Activated T-cell treated with anti-CD3 and anti-CD28 coated beads, Interleukin-2, amount 50 U/mL, for 24 hours (primary cell): ENCODE data around the gene BLCAP.
A peak's percentile ranks its signal among the peaks of the same experiment; 100 is the strongest.

Experiments
- DNase-seq: peaks from one replicate; pipeline ENCODE4 v3.0.0-alpha.2; 2020
- H3K27ac Mint-ChIP-seq: 2 replicates; pipeline ENCODE4 v1.8.0; 2020; ENCODE audit warnings: mild to moderate bottlenecking, mixed read lengths
- H3K27me3 Mint-ChIP-seq: 2 replicates; pipeline ENCODE4 v1.8.0; 2020; ENCODE audit warnings: mixed read lengths
- H3K36me3 Mint-ChIP-seq: 2 replicates; pipeline ENCODE4 v1.8.0; 2020; ENCODE audit warnings: low read depth, mixed read lengths
- H3K4me1 Mint-ChIP-seq: 2 replicates; pipeline ENCODE4 v1.8.0; 2020; ENCODE audit warnings: low read depth, mixed read lengths
- H3K4me3 Mint-ChIP-seq: 2 replicates; pipeline ENCODE4 v1.8.0; 2020; ENCODE audit warnings: mild to moderate bottlenecking, moderate library complexity, mixed read lengths
- H3K9me3 Mint-ChIP-seq: 2 replicates; pipeline ENCODE4 v1.8.0; 2020; ENCODE audit warnings: mixed read lengths

Gene BLCAP

DNA sequence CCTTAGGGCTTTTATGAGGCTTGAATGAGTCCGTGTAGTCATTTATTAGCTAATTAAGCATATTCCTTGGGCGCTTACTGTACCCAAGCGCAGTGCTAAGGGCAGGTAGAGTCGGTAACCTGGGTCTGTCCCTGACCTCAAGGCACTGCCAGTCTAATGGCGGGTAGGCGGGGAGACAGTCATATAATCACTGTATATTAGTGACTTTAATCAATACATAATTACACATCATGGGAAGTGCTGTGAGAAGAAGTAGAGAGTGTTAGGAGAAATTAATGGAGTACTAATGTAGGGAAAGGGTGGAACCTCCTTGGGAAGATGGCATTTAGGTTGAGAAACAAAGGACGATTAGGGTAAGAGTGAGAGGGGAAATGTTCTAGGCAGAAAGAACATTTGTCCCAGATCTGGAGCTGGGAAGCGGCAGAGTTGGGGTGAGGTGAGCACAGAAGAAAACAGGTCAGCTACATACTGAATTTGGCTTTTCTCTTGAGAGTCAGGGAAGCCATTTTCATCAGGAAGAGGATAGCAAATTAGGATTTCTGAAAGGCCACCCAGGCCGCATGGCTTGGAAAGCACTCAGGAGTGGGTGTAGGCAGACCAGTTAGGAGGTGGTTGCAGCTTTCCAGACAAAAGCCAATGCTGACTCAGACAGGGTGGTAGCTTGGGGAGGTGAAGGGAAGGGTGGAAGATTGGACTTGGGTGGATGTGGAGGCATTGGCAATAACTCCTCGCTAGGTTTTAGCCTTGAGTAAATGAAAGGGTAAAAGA is 954 bp upstream of the BLCAP start:
- H3K4me1 Mint-ChIP-seq = peaks cover 40% of the 10 kb centered on the region
- no peaks in the 10 kb centered on the region for H3K27me3 Mint-ChIP-seq
- peaks cover 15% of the 10 kb centered on the region for H3K36me3 Mint-ChIP-seq
- H3K9me3 Mint-ChIP-seq = no peaks in the 10 kb centered on the region
- DNase-seq = no peak
- H3K27ac Mint-ChIP-seq = peak overlapping the region; percentile 99
- peak overlapping the region; percentile 89 for H3K4me3 Mint-ChIP-seq

DNA sequence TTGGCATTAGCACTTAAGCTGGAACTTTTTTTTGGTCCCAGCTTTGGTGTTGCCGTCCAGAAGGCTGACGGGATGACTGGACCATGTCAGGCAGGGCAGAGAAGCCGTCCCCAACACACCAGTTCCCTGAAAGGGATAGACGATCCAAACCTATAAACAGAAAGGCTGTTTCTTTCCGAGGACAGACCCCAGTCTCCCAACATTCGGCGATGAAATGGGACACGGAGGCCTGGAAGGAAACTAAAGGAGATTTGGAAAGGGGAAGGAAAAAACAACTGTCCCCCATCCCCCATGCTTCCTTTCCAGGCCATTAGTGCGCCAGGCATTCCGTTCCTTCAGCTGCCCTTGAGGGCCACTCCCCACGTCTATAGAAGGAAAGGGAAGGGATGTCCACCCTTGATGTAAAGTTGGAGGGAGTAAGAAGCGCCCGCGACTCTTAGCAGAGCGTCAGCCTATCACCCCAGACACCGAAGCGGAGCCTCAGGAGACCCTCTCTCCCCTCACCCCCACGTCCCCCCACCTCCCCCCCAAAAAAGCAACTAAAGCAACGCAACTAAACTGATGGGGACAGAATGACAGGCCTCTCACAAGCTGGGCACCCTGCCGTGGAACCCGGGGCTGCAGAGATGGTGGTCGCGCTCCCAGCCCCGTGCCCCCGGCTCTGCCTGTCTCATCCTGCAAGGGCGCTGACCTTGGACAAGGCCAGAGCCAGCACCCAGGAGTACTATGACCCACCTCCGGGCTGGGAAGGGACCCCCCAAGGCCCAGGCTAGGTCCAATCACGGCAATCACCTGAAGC is 638 bp downstream of the BLCAP start:
- peak; percentile 37 for DNase-seq
- H3K9me3 Mint-ChIP-seq = no peaks in the 10 kb centered on the region
- H3K27ac Mint-ChIP-seq = peak overlapping the region; percentile 99
- peaks cover 50% of the 10 kb centered on the region for H3K4me1 Mint-ChIP-seq
- peaks cover 23% of the 10 kb centered on the region for H3K36me3 Mint-ChIP-seq
- no peaks in the 10 kb centered on the region for H3K27me3 Mint-ChIP-seq
- peak overlapping the region; percentile 89 for H3K4me3 Mint-ChIP-seq

- no peak for DNase-seq
- no peaks in the 10 kb centered on the region for H3K27me3 Mint-ChIP-seq
- H3K4me1 Mint-ChIP-seq = peaks cover 54% of the 10 kb centered on the region
- H3K36me3 Mint-ChIP-seq = peaks cover 25% of the 10 kb centered on the region
- H3K9me3 Mint-ChIP-seq = no peaks in the 10 kb centered on the region
- H3K27ac Mint-ChIP-seq = peak overlapping the region; percentile 77
- peak overlapping the region; percentile 89 for H3K4me3 Mint-ChIP-seq
Observed at GRCh38 chr20:37526238-37526838, 1.3 kb downstream of the BLCAP start.

GRCh38 chr20:37525810-37526209 is 1.9 kb downstream of the BLCAP start:
- H3K4me3 Mint-ChIP-seq = peak overlapping the region; percentile 89
- H3K4me1 Mint-ChIP-seq = peaks cover 55% of the 10 kb centered on the region
- no peak for DNase-seq
- H3K9me3 Mint-ChIP-seq = no peaks in the 10 kb centered on the region
- peaks cover 30% of the 10 kb centered on the region for H3K36me3 Mint-ChIP-seq
- H3K27ac Mint-ChIP-seq = no peak overlapping the region
- no peaks in the 10 kb centered on the region for H3K27me3 Mint-ChIP-seq

- DNase-seq = peak; percentile 41
- Mint-ChIP-seq H3K4me3 (peak overlapping the region; percentile 89), H3K4me1 (peaks cover 62% of the 10 kb centered on the region), H3K36me3 (peaks cover 37% of the 10 kb centered on the region), H3K27me3 (no peaks in the 10 kb centered on the region), H3K27ac (no peak overlapping the region), H3K9me3 (no peaks in the 10 kb centered on the region)
Observed at GRCh38 chr20:37524859-37525708, 2.6 kb downstream of the BLCAP start.

DNA sequence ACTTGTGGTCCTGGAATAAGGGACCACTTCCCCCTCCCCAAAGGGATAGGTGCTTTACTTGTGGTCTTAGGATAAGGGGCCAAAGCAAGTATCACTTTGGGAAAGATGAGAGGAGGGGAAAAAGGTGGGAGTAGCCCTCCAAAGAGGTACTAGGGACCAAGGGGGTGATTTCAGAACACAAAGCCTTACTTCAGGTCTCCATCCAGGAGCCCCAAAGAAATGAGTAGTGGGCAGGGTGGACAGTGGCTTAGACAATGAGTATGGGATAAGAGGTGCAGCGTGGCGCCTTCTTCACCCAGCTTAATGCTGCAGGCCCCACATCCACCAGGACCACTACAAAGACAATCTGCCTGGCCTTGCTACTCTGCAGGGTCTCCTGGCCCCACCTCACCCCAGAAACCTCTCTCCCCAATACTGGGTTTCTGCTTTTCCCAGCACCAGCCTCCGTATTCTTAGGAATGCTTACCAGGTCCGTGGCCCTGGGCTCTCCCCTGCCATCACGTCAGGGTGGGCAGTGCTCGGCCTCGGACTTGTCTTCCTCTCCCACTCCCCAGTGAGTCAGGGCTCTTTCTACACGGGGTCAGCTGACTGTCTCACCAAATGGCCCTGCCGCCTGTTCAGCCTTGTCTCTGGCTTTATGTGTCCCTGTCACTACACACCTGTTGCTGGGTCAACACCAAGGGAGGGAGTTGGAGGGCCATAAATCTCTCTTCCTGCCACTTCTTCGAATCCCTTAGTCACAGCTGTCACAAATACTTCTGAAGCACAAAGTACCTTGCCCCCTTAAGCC is 3.6 kb downstream of the BLCAP start:
- Mint-ChIP-seq H3K27me3 (no peaks in the 10 kb centered on the region), H3K27ac (no peak overlapping the region), H3K4me1 (peaks cover 63% of the 10 kb centered on the region), H3K9me3 (no peaks in the 10 kb centered on the region), H3K36me3 (peaks cover 42% of the 10 kb centered on the region), H3K4me3 (no peak overlapping the region)
- DNase-seq = no peak

- Mint-ChIP-seq H3K36me3 (peaks cover 50% of the 10 kb centered on the region), H3K4me3 (no peak overlapping the region), H3K9me3 (no peaks in the 10 kb centered on the region), H3K27ac (no peak overlapping the region), H3K4me1 (peaks cover 58% of the 10 kb centered on the region), H3K27me3 (no peaks in the 10 kb centered on the region)
- DNase-seq = no peak
Observed at GRCh38 chr20:37523012-37523391, 4.7 kb downstream of the BLCAP start.

DNA sequence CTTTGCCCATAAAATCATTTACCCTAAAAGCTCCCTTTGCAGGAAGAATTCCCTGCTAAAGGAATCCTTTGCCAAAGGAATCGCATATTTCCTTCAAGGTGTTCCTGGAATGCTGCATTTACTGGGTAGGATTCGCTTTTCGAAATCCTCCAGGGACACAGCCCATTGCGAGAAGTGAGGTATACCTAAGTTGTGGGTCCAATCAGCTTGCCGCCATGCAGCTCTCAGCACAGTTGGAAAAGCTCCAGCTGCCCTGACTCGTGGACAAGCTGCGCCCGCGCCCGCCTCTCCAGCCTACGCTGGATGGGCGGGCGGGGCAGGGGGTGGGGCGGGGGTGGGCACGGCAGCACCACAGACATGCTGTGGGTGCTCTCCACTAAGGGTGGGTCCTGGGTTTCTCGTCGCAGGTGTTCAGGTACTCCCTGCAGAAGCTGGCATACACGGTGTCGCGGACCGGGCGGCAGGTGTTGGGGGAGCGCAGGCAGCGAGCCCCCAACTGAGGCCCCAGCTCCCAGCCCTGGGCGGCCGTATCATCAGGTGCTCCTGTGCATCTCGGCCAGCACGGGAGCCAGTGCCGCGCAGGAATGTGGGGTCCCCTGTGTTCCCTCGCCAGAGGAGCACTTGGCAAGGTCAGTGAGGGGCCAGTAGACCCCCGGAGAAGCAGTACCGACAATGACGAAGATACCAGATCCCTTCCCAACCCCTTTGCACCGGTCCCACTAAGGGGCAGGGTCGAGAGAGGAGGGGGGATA is 5.2 kb downstream of the BLCAP start:
- no peaks in the 10 kb centered on the region for H3K27me3 Mint-ChIP-seq
- H3K4me3 Mint-ChIP-seq = no peak overlapping the region
- H3K36me3 Mint-ChIP-seq = peaks cover 54% of the 10 kb centered on the region
- DNase-seq = no peak
- H3K27ac Mint-ChIP-seq = no peak overlapping the region
- H3K9me3 Mint-ChIP-seq = no peaks in the 10 kb centered on the region
- peaks cover 61% of the 10 kb centered on the region for H3K4me1 Mint-ChIP-seq

- peaks cover 55% of the 10 kb centered on the region for H3K36me3 Mint-ChIP-seq
- H3K4me3 Mint-ChIP-seq = peak within 1 kb of the TSS; percentile 70
- H3K9me3 Mint-ChIP-seq = no peaks in the 10 kb centered on the region
- peak; percentile 45 for DNase-seq
- no peak within 1 kb of the TSS for H3K27ac Mint-ChIP-seq
- H3K27me3 Mint-ChIP-seq = no peaks in the 10 kb centered on the region
- H3K4me1 Mint-ChIP-seq = peaks cover 60% of the 10 kb centered on the region
Observed at GRCh38 chr20:37521061-37521771, 6.5 kb downstream of the BLCAP start, which contains the start of gene NNAT. Gene NNAT, plus strand, starts transcription at chr20:37521250. Its CDS starts 82 bp downstream, at chr20:37521332.

DNA sequence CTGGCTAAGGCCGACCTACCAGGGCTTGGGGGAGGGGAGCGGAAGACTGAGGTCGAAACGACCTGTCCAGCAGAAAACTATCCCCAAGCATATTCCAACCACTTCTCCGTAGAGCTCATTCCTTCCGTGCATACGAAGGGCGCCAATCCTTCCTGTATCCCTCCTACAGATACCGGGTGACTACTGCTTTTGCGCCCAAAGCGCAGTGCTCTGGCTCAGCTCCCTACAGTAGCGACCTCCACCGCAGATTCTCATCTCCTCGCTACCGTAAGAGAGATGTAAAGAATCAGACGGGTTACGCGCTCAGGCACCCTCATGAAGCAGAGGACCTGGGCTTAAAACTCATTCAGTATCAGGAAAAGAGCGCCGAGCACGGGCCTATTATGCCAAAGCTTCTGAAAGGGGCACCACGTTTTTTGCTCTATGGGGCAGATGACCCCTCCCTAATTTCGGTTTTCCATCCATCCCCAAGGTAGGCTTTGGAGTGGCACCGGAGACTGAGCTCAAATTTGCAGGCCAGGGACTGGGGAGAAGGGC is 7.2 kb downstream of the BLCAP start:
- Mint-ChIP-seq H3K4me1 (peaks cover 53% of the 10 kb centered on the region), H3K4me3 (peak overlapping the region; percentile 70), H3K36me3 (peaks cover 59% of the 10 kb centered on the region), H3K9me3 (no peaks in the 10 kb centered on the region), H3K27ac (no peak overlapping the region), H3K27me3 (no peaks in the 10 kb centered on the region)
- DNase-seq = no peak

DNA sequence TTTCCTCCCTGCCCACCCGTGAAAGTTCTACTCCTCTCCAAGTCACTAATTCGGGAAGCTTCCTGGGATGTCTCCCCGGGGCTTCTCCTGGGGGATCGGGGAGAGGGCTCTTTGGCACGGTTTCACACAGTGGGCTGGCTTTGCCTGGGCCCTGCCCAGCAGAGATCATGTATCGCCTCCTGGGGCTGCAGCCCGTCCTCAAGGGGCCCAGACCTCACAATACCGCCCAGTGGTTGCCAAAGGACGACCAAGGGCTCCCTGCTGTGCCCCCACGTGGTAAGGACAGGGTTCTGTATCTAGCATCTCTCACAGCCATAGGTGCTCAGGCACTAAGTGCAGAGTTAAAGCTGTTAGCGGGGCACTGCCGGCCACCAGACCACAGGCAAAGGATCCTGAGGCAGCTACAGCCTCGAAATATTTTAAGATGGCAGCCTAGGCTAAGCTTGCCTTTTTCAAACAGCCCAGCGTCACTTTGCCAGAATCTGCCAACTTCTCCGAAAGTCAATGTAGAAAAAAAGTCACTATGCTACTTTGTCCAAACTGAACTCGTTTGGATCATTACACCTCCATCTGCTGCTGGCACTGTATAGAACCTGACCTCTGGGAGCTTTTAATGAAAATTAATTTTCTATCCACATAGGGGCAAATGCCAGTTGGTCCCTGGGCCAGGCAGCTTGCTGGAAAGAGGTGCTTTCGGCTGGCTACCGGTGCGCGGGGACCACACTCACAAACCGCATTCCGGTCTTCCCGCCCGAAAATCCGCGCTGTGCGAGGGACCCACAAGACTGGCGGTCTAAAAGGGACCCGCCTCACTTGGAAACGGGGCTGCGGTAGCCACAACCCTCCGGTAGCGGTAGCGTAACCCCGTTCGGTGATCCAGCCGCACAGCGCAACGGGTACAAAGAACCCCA is 7.9 kb downstream of the BLCAP start:
- Mint-ChIP-seq H3K27me3 (no peaks in the 10 kb centered on the region), H3K36me3 (peaks cover 62% of the 10 kb centered on the region), H3K4me1 (peaks cover 46% of the 10 kb centered on the region), H3K9me3 (no peaks in the 10 kb centered on the region), H3K27ac (no peak overlapping the region), H3K4me3 (peak overlapping the region; percentile 70)
- DNase-seq = no peak
